M059J (cell line): ENCODE results near the gene TRAPPC2B. TPM values are rescaled to one million over a fixed set of nuclear protein-coding genes. Genes with fewer than 3 reads are reported as not detected.
"Not testable (repeated sequence)": the region's sequence is repeated elsewhere in the genome, so short reads cannot be mapped to it uniquely, and the experiment has no call there.

Experiments
- DNase-seq: peaks from one replicate; pipeline ENCODE4 v3.0.0-alpha.2; 2012; ENCODE audit warnings: low read depth
- total RNA-seq: library from RNA; depleted of rRNA; stranded (reverse); fragments of >200 nt; shearing (Covaris generic); gene quantifications from 2 replicates; pipeline ENCODE4 v1.2.3, GENCODE V29; 2014; rRNA removed

TRAPPC2B gene
- total RNA-seq, 1 experiment from 2014 or later: 34.6 TPM

- DNase-seq: no peak
Observed at GRCh38 chr19:57374179-57374578, 10.8 kb downstream of the TRAPPC2B start.

- DNase-seq: not testable (repeated sequence)
Observed at GRCh38 chr19:57374647-57375046, 11.3 kb downstream of the TRAPPC2B start.

GRCh38 chr19:57376151-57376550 lies 12.8 kb downstream of the TRAPPC2B start:
- DNase-seq: no peak

GRCh38 chr19:57377498-57378146 lies 14.3 kb downstream of the TRAPPC2B start:
- no peak for DNase-seq

- DNase-seq: no peak
Observed at GRCh38 chr19:57380923-57381322, 17.6 kb downstream of the TRAPPC2B start.

- no peak for DNase-seq
Observed at GRCh38 chr19:57382806-57383488, 19.6 kb downstream of the TRAPPC2B start.

DNA sequence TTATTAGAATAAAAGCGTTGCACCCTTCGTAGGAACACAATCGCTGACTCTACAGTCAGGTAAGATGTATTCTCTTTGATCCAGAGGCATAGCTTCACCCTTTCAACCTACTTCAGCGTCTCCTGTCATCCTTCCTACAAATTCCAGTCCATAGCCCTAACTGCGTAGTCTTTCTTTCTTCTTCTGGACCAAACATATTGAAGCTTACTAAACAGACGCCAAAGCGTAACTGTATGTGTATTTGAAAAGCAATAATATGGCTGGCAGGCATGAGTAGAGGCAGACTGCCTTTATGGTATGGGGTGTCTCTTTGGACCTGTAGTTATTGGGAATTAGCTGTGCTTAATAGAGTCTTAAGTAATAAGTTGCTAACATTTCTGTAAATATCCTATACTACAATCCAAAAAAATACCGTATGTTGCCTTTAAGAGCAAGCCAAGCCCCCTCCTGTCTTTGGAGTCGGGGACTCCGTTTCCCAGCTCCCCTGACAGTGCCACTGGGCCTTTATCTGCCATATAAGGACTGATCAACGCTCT lies 25.9 kb downstream of the TRAPPC2B start:
- DNase-seq: no peak

DNA sequence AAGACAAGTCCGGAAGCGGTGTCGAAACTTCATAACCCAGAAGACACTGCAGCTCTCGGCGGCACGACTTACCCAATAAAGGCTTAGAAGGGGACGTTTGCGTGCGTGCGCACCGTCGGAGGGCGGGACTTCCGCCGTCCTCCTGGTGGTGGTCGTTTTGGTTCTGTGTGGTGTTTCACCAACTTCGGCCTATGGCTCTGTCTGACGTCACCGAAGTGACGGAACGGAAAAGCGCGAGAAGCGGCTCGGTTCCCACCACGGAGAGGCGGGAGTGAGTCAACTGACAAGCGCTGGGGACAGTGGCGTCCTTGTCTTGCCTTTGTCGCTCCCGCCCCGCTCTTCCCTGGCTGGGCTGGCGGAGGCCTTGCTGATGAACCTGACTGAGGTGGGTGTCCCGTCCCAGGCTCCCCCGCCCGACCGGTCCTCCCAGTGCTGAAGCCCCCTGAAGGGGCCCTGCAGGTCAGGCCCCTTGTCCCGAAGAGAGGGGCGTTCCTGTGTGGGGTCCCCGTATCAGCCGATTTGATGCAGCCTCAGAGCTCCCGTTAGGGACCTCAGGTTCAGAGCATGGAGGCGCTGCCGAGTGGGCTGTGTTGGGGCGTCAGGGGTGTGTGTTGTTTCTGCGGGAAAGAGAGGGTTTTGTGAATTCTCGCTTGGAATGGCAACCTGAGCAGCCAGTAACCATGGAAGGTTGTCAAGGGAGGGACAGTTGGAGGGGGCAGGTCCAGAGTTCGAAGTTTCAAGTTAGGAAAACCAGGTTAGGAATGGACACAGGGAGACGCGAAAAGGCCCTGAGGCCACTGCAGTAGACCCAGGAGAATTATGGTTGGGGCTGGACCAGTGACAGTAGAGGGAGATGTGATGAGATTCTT lies 26.6 kb downstream of the TRAPPC2B start, which contains the start of gene ZNF548:
ZNF548 (plus strand) TSS at position 125 of the 869 bp plus-strand sequence; CDS start at position 371, 246 bp downstream.
- DNase-seq: peak; percentile 99

- no peak for DNase-seq
Observed at GRCh38 chr19:57395710-57396109, 32.4 kb downstream of the TRAPPC2B start.

- no peak for DNase-seq
Observed at GRCh38 chr19:57398868-57399267, 35.5 kb downstream of the TRAPPC2B start.

DNA sequence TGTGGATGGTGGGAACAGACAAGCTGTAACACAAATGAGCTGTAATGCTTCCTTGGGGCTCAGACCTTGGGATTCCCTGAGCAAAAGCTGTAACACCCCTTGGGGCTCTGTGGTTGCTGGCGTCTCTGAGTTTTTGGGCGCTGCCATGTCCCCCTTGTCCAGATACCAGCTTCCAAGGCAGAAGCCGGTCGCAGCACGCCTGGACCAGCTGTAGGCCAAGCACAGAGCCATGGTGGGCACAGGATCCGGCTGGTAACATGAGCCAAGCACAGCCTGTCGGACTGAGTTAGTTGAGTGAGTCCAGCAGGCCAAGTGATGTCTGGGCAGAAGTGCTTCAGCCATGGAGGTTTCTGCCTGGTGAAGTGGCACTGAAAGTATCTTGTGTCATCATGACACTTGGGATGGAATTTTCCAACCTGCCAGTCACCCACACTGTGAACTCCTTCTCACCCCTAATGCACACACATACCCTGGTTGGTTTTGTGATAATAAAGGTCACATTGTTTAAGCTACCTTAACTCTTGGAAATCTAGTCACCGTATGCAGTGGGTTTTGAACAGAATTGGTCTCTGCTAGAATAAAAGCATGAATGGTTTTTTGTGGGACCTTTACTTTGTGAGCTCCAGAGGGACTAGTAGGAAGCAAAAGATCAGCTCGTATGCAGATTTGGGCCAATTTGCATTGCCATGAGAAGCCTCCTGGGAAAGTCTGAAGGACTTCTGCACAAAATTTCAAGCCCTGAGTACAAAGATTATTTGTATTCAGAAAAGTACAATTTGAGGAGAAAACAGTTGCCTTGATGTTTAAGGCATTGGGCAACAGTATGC lies 40.6 kb downstream of the TRAPPC2B start:
- DNase-seq: no peak

DNA sequence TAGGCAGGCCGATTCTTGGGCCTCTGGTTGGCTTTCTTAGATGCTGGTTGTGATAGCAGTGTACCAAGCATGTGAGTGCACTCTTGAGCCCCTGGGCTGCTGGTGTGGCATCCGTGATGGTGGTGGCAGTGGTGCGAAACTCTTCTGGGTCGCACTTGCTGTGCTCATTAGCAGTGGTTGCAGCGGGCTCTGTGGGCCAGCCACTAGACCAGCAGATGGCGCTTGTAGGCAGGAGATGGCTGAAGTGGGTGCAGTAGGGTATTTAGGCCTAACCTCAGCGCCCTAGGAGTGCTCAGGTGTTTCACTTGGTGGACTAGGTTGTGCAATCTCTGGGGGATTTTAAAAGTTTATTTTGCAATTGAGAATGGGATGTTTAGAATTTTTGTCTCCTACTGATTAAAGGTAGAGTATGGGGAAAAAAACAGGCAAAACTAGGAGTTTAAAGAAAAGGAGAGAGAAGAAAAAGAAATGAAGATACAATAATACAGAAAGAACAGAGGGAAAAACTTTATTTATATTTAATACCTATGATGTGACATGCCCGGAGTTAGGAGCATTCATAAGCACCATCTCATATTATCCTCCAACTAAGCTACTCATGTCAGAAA lies 43.3 kb downstream of the TRAPPC2B start:
- DNase-seq: peak; percentile 35

DNA sequence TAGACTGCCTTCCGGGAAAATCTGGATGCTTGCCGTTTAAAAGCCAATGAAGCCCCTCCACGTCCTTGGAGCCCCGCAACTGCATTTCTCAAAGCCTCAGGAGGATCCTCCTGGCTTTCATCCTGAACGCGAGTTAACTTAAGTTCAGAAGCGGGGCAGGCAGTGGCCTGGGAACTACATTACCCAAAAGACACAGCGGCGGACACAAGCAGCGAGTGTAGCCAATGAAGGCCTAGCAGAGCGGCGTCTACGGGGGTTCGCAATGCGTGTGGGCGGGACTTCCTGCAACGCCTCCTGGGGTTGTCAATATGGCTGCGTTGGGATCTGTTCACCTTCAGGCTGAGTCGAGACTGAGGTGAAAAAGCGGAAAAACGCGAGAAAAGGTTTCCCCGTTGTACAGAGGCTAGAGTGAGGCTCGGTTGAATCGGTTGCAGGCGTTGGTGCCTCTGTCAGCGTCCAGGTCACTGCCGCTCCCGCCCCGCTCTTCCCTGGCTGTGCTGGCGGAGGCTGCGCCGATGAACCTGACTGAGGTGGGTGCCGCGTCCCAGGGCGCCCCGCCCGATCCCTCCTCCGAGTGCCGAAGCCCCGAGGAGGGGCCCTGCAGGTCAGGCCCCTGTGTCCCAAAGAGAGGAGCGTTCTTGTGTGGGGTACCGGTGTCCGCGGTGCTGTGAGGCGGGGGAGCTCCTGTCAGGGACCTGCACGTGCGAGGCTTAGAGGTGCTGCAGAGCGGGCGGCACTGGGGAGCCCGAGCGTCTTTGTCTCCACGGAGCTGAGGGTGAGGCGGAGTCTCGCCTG lies 47.7 kb downstream of the TRAPPC2B start, which contains the start of gene ZNF17:
ZNF17 (plus strand) TSS at position 285 of the 795 bp plus-strand sequence. CDS start 2,455 bp downstream, outside the sequence.
- peak; percentile 95 for DNase-seq

Other genes with a start within 250 kb of the TRAPPC2B start
- not detected in 2 replicates for gene USP29, start 243.6 kb upstream of the TRAPPC2B start, total RNA-seq
- not detected in 2 replicates for gene ZIM3, start 218.3 kb upstream of the TRAPPC2B start, total RNA-seq
- not detected in 2 replicates for gene DUXA, start 196.1 kb upstream of the TRAPPC2B start, total RNA-seq
- 12.3 and 31.1 TPM in 2 replicates for gene ZNF264, start 172.1 kb upstream of the TRAPPC2B start, total RNA-seq
- 0.25 and 0.47 TPM in 2 replicates for gene AURKC, start 132.5 kb upstream of the TRAPPC2B start, total RNA-seq
- 8.5 and 13.3 TPM in 2 replicates for gene ZNF805, start 122.9 kb upstream of the TRAPPC2B start, total RNA-seq
- 27.9 and 36.7 TPM in 2 replicates for gene ZNF460, start 83.1 kb upstream of the TRAPPC2B start, total RNA-seq
- gene ZNF543, start 43.1 kb upstream of the TRAPPC2B start, total RNA-seq: 7.5 and 8.4 TPM in 2 replicates
- gene ZNF304, start 12.3 kb upstream of the TRAPPC2B start, total RNA-seq: 8.0 and 11.8 TPM in 2 replicates
- gene ZNF547, start within 50 bp of the TRAPPC2B start, total RNA-seq: 1.9 and 5.6 TPM in 2 replicates
- gene ZNF548, start 26.3 kb downstream of the TRAPPC2B start, total RNA-seq: 13.6 and 21.9 TPM in 2 replicates
- 5.2 and 9.9 TPM in 2 replicates for gene ZNF17, start 47.6 kb downstream of the TRAPPC2B start, total RNA-seq
- 3.2 and 7.0 TPM in 2 replicates for gene ZNF749, start 71.8 kb downstream of the TRAPPC2B start, total RNA-seq
- gene VN1R1, start 93.6 kb downstream of the TRAPPC2B start, total RNA-seq: 0.57 TPM in 1 of 2 replicates, not detected in the other
- 14.9 and 15.1 TPM in 2 replicates for gene ZNF772, start 114.0 kb downstream of the TRAPPC2B start, total RNA-seq
- gene ZNF419, start 124.2 kb downstream of the TRAPPC2B start, total RNA-seq: 22.2 and 24.0 TPM in 2 replicates
- 22.5 and 25.1 TPM in 2 replicates for gene ZNF773, start 136.4 kb downstream of the TRAPPC2B start, total RNA-seq
- 5.6 and 7.5 TPM in 2 replicates for gene ZNF549, start 163.8 kb downstream of the TRAPPC2B start, total RNA-seq
- 9.4 and 14.0 TPM in 2 replicates for gene ZNF550, start 196.3 kb downstream of the TRAPPC2B start, total RNA-seq
- 5.0 and 6.9 TPM in 2 replicates for gene ZNF416, start 215.4 kb downstream of the TRAPPC2B start, total RNA-seq
- gene ZIK1, start 220.6 kb downstream of the TRAPPC2B start, total RNA-seq: 10.3 and 12.3 TPM in 2 replicates
- gene ZNF530, start 236.3 kb downstream of the TRAPPC2B start, total RNA-seq: 7.4 and 17.4 TPM in 2 replicates